Kidney (tissue), 2 donors: ENCODE data around the gene ZNF773. TPM values are rescaled to one million over a fixed set of nuclear protein-coding genes. Genes with fewer than 3 reads are reported as not detected.

Source experiments
- polyA plus RNA-seq: library from polyadenylated mRNA; stranded (reverse); fragments of 350-450 nt; fragmentation: Illumina TruSeq; extraction: RNeasy Lipid Tissue Mini Kit (QIAGEN cat#74804); gene quantifications from one replicate; pipeline ENCODE4 v1.2.3, GENCODE V29; 2014; ENCODE audit warnings: low read depth, low replicate concordance; ENCODE audit not compliant: insufficient read depth
- total RNA-seq: library from RNA; stranded (reverse); fragmentation: NEBNext Ultra II Directional; extraction: Animal tissue kit (Norgen Biotek cat#: 25700); gene quantifications from one replicate; pipeline ENCODE4 v1.2.1, GENCODE V29; 2021
- donor health status: DM: yes; HTN: yes; CAD: no.

ZNF773 gene
- total and polyA plus RNA-seq, 2 donors from 2014 or later = 3.4 to 12.1 TPM

Other genes with a start within 250 kb of the ZNF773 start
- gene ZNF460, start 219.5 kb upstream of the ZNF773 start, total RNA-seq = 81.3 TPM
- 0.62 TPM for gene ZNF460, start 219.5 kb upstream of the ZNF773 start, polyA plus RNA-seq
- gene ZNF543, start 179.5 kb upstream of the ZNF773 start, total RNA-seq = 10.2 TPM
- gene ZNF543, start 179.5 kb upstream of the ZNF773 start, polyA plus RNA-seq = 1.3 TPM
- 13.8 TPM for gene ZNF304, start 148.7 kb upstream of the ZNF773 start, total RNA-seq
- gene ZNF304, start 148.7 kb upstream of the ZNF773 start, polyA plus RNA-seq = 3.3 TPM
- gene TRAPPC2B, start 136.4 kb upstream of the ZNF773 start, total RNA-seq = 9.4 TPM
- gene TRAPPC2B, start 136.4 kb upstream of the ZNF773 start, polyA plus RNA-seq = 22.0 TPM
- 4.1 TPM for gene ZNF547, start 136.4 kb upstream of the ZNF773 start, total RNA-seq
- 1.3 TPM for gene ZNF547, start 136.4 kb upstream of the ZNF773 start, polyA plus RNA-seq
- gene ZNF548, start 110.1 kb upstream of the ZNF773 start, total RNA-seq = 26.1 TPM
- gene ZNF548, start 110.1 kb upstream of the ZNF773 start, polyA plus RNA-seq = 4.7 TPM
- 17.7 TPM for gene ZNF17, start 88.8 kb upstream of the ZNF773 start, total RNA-seq
- gene ZNF17, start 88.8 kb upstream of the ZNF773 start, polyA plus RNA-seq = 3.6 TPM
- gene ZNF749, start 64.6 kb upstream of the ZNF773 start, total RNA-seq = 14.2 TPM
- 9.9 TPM for gene ZNF749, start 64.6 kb upstream of the ZNF773 start, polyA plus RNA-seq
- gene VN1R1, start 42.8 kb upstream of the ZNF773 start, total RNA-seq = 1.7 TPM
- 0.41 TPM for gene VN1R1, start 42.8 kb upstream of the ZNF773 start, polyA plus RNA-seq
- gene ZNF772, start 22.4 kb upstream of the ZNF773 start, total RNA-seq = 20.0 TPM
- 3.1 TPM for gene ZNF772, start 22.4 kb upstream of the ZNF773 start, polyA plus RNA-seq
- 15.4 TPM for gene ZNF419, start 12.2 kb upstream of the ZNF773 start, total RNA-seq
- 5.7 TPM for gene ZNF419, start 12.2 kb upstream of the ZNF773 start, polyA plus RNA-seq
- gene ZNF549, start 27.4 kb downstream of the ZNF773 start, total RNA-seq = 8.7 TPM
- gene ZNF549, start 27.4 kb downstream of the ZNF773 start, polyA plus RNA-seq = 2.4 TPM
- gene ZNF550, start 59.9 kb downstream of the ZNF773 start, total RNA-seq = 15.1 TPM
- gene ZNF550, start 59.9 kb downstream of the ZNF773 start, polyA plus RNA-seq = 2.5 TPM
- gene ZNF416, start 79.0 kb downstream of the ZNF773 start, total RNA-seq = 8.0 TPM
- gene ZNF416, start 79.0 kb downstream of the ZNF773 start, polyA plus RNA-seq = 3.5 TPM
- gene ZIK1, start 84.2 kb downstream of the ZNF773 start, total RNA-seq = 9.3 TPM
- gene ZIK1, start 84.2 kb downstream of the ZNF773 start, polyA plus RNA-seq = 3.1 TPM
- 3.5 TPM for gene ZNF530, start 99.9 kb downstream of the ZNF773 start, total RNA-seq
- gene ZNF530, start 99.9 kb downstream of the ZNF773 start, polyA plus RNA-seq = 1.1 TPM
- gene ZNF134, start 114.3 kb downstream of the ZNF773 start, total RNA-seq = 25.4 TPM
- gene ZNF134, start 114.3 kb downstream of the ZNF773 start, polyA plus RNA-seq = 5.8 TPM
- gene ZNF211, start 133.2 kb downstream of the ZNF773 start, total RNA-seq = 19.6 TPM
- 9.1 TPM for gene ZNF211, start 133.2 kb downstream of the ZNF773 start, polyA plus RNA-seq
- not detected for gene ZSCAN4, start 169.0 kb downstream of the ZNF773 start, total RNA-seq
- not detected for gene ZSCAN4, start 169.0 kb downstream of the ZNF773 start, polyA plus RNA-seq
- 13.9 TPM for gene ZNF551, start 182.0 kb downstream of the ZNF773 start, total RNA-seq
- gene ZNF551, start 182.0 kb downstream of the ZNF773 start, polyA plus RNA-seq = 1.3 TPM
- gene ZNF154, start 209.3 kb downstream of the ZNF773 start, total RNA-seq = 11.1 TPM
- 2.2 TPM for gene ZNF154, start 209.3 kb downstream of the ZNF773 start, polyA plus RNA-seq
- gene ZNF671, start 227.7 kb downstream of the ZNF773 start, total RNA-seq = 16.5 TPM
- gene ZNF671, start 227.7 kb downstream of the ZNF773 start, polyA plus RNA-seq = 10.1 TPM
- gene ZNF776, start 246.9 kb downstream of the ZNF773 start, total RNA-seq = 20.5 TPM
- gene ZNF776, start 246.9 kb downstream of the ZNF773 start, polyA plus RNA-seq = 5.6 TPM